ENCODE results near the gene RNU6-1. TPM values are rescaled to one million over a fixed set of nuclear protein-coding genes. Genes with fewer than 3 reads are reported as not detected.

Gene RNU6-1
- total and polyA plus RNA-seq, 11 donors: not detected

DNA sequence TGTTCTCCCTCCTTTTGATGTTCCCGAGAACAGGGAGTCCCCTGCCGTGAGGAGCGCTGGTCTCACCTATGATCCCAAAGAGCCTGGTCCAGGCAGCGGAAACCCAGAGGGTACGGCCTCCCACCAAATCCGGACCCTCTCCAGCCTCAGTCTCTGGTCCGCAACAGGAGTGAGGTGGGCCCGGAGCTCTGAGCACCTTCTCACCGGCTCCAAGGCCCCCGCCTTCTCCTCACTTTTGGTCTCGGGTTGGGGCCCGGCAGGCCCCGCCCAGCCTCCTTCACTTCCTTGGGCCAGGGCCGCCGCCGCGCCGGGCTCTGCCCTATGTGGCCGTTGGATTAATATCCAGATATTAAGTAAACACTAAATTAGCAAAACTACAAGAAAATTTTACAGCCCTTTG, 20.2 kb downstream of the RNU6-1 start:
- H3K27me3 ChIP-seq: peaks cover 53 to 90% (median 71%) of the 10 kb centered on the region in 9 donors
- no peak overlapping the region for H3K4me3 ChIP-seq
- 10 to 14% (median 12%) methylated on average over 19 of the region's 19 CpGs for WGBS, 4 donors
- H3K9me3 ChIP-seq: peaks cover 0 to 15% (median 0%) of the 10 kb centered on the region in 12 donors
- ATAC-seq: no peak
- peaks cover 0 to 36% (median 12%) of the 10 kb centered on the region in 12 donors for H3K4me1 ChIP-seq
- DNase-seq: no peak
- intact Hi-C loops (cut with DNase I): loop anchor here in 1 of 10 donors (2.0 kb wide), 1 partner anchor 39 kb away; no protein-coding TSS in a partner anchor
- no peaks in the 10 kb centered on the region for H3K36me3 ChIP-seq
- TF ChIP-seq, protein P1, sequence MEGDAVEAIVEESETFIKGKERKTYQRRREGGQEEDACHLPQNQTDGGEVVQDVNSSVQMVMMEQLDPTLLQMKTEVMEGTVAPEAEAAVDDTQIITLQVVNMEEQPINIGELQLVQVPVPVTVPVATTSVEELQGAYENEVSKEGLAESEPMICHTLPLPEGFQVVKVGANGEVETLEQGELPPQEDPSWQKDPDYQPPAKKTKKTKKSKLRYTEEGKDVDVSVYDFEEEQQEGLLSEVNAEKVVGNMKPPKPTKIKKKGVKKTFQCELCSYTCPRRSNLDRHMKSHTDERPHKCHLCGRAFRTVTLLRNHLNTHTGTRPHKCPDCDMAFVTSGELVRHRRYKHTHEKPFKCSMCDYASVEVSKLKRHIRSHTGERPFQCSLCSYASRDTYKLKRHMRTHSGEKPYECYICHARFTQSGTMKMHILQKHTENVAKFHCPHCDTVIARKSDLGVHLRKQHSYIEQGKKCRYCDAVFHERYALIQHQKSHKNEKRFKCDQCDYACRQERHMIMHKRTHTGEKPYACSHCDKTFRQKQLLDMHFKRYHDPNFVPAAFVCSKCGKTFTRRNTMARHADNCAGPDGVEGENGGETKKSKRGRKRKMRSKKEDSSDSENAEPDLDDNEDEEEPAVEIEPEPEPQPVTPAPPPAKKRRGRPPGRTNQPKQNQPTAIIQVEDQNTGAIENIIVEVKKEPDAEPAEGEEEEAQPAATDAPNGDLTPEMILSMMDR (IDR thresholded peaks at IDR 0.05): no peak
- no peak for TF ChIP-seq POLR2A (IDR thresholded peaks at IDR 0.05)
- H3K27ac ChIP-seq: no peak overlapping the region

- no peak for TF ChIP-seq POLR2A (IDR thresholded peaks at IDR 0.05)
- TF ChIP-seq, protein P1 (IDR thresholded peaks at IDR 0.05): no peak
- 66 to 76% (median 69%) methylated on average over 3 of the region's 3 CpGs for WGBS, 4 donors
- ATAC-seq (no peak), DNase-seq (no peak)
- intact Hi-C loops (cut with DNase I): loop anchor here in 1 of 10 donors (2.0 kb wide), 1 partner anchor 38 kb away; no protein-coding TSS in a partner anchor
- Histone ChIP-seq H3K36me3 (no peaks in the 10 kb centered on the region), H3K27ac (no peak overlapping the region), H3K4me1 (peaks cover 0 to 34% (median 10%) of the 10 kb centered on the region in 12 donors), H3K4me3 (no peak overlapping the region), H3K9me3 (peaks cover 0 to 15% (median 0%) of the 10 kb centered on the region in 12 donors), H3K27me3 (peaks cover 43 to 79% (median 59%) of the 10 kb centered on the region in 9 donors)
Observed at GRCh38 chr15:67818464-67818863, 21.4 kb downstream of the RNU6-1 start.

- H3K9me3 ChIP-seq: peaks cover 0 to 15% (median 0%) of the 10 kb centered on the region in 12 donors
- TF ChIP-seq, protein P1 (IDR thresholded peaks at IDR 0.05): no peak
- TF ChIP-seq POLR2A (IDR thresholded peaks at IDR 0.05): no peak
- H3K4me1 ChIP-seq: peaks cover 0 to 19% (median 7%) of the 10 kb centered on the region in 12 donors
- intact Hi-C loops (cut with DNase I): no loop called here
- H3K4me3 ChIP-seq: no peak overlapping the region
- no peaks in the 10 kb centered on the region for H3K36me3 ChIP-seq
- peaks cover 25 to 62% (median 41%) of the 10 kb centered on the region in 9 donors for H3K27me3 ChIP-seq
- no peak for ATAC-seq
- WGBS, 4 donors: 93 to 99% (median 95%) methylated on average over 3 of the region's 3 CpGs
- no peak for DNase-seq
- no peak overlapping the region for H3K27ac ChIP-seq
Observed at GRCh38 chr15:67816668-67817067, 23.2 kb downstream of the RNU6-1 start.

- intact Hi-C loops (cut with DNase I): no loop called here
- ATAC-seq (no peak), DNase-seq (no peak)
- WGBS, 4 donors: 76 to 95% (median 86%) methylated on average over 4 to 5 of the region's 5 CpGs
- peaks cover 0 to 15% (median 0%) of the 10 kb centered on the region in 12 donors for H3K9me3 ChIP-seq
- TF ChIP-seq, protein P1 (IDR thresholded peaks at IDR 0.05): no peak
- no peak for TF ChIP-seq POLR2A (IDR thresholded peaks at IDR 0.05)
- peaks cover 0 to 7% (median 0%) of the 10 kb centered on the region in 12 donors for H3K4me1 ChIP-seq
- peaks cover 10 to 47% (median 26%) of the 10 kb centered on the region in 9 donors for H3K27me3 ChIP-seq
- H3K36me3 ChIP-seq: no peaks in the 10 kb centered on the region
- H3K27ac ChIP-seq: no peak overlapping the region
- no peak overlapping the region for H3K4me3 ChIP-seq
Observed at GRCh38 chr15:67815036-67815592, 24.7 kb downstream of the RNU6-1 start.
